ENCODE measurements around the gene IL37. TPM values are rescaled to one million over a fixed set of nuclear protein-coding genes. Genes with fewer than 3 reads are reported as not detected.
A peak's percentile ranks its signal among the peaks of the same experiment; 100 is the strongest.

The IL37 gene
- total and polyA plus RNA-seq, 2 experiments from 2014 or later: not detected

GRCh38 chr2:112920923-112921532 is 10.1 kb downstream of the IL37 start:
- Histone ChIP-seq H3K9me2 (ENCODE audit: insufficient read depth) (no peaks in the 10 kb centered on the region), H4K20me1 (ENCODE audit: insufficient read depth) (no peaks in the 10 kb centered on the region), H3K4me3 (no peak overlapping the region), H2AFZ (no peak overlapping the region), H3K9me3 (ENCODE audit: low read depth) (no peaks in the 10 kb centered on the region), H3K4me1 (ENCODE audit: insufficient read depth) (no peaks in the 10 kb centered on the region), H3F3A (ENCODE audit: insufficient read depth) (no peaks in the 10 kb centered on the region), H3K27ac (no peak overlapping the region), H3K4me2 (ENCODE audit: unreplicated experiment) (no peak overlapping the region), H3K79me2 (ENCODE audit: insufficient read depth) (no peaks in the 10 kb centered on the region), H3K27me3 (replicated peaks; ENCODE audit: insufficient read depth) (peaks cover 24% of the 10 kb centered on the region), H3K9ac (no peak overlapping the region), H3K36me3 (ENCODE audit: low read depth) (no peaks in the 10 kb centered on the region)
- peak; percentile 62 for DNase-seq
- in situ Hi-C loops (cut with MboI): no loop called here
- WGBS, 2 experiments (ENCODE audit: low coverage in 1 of 2, low lambda C conversion rate in 2 of 2, missing lambda C conversion rate in 2 of 2): 22 to 25% methylated on average over 4 of the region's 4 CpGs
- TF ChIP-seq EZH2phosphoT487 (IDR thresholded peaks at IDR 0.05; ENCODE audit: insufficient read depth, low read depth): no peak
- no peak for TF ChIP-seq EZH2 (IDR thresholded peaks at IDR 0.05; ENCODE audit: insufficient read depth, poor library complexity, severe bottlenecking)

GRCh38 chr2:112921982-112922381 is 11.0 kb downstream of the IL37 start:
- Histone ChIP-seq H3K4me2 (ENCODE audit: unreplicated experiment) (no peak overlapping the region), H3K9me2 (ENCODE audit: insufficient read depth) (no peaks in the 10 kb centered on the region), H2AFZ (no peak overlapping the region), H3K27me3 (replicated peaks; ENCODE audit: insufficient read depth) (peaks cover 24% of the 10 kb centered on the region), H3K9ac (no peak overlapping the region), H3K9me3 (ENCODE audit: low read depth) (no peaks in the 10 kb centered on the region), H3K27ac (no peak overlapping the region), H3F3A (ENCODE audit: insufficient read depth) (no peaks in the 10 kb centered on the region), H3K36me3 (ENCODE audit: low read depth) (no peaks in the 10 kb centered on the region), H4K20me1 (ENCODE audit: insufficient read depth) (no peaks in the 10 kb centered on the region), H3K79me2 (ENCODE audit: insufficient read depth) (no peaks in the 10 kb centered on the region), H3K4me1 (ENCODE audit: insufficient read depth) (no peaks in the 10 kb centered on the region), H3K4me3 (no peak overlapping the region)
- no peak for DNase-seq
- TF ChIP-seq EZH2 (IDR thresholded peaks at IDR 0.05; ENCODE audit: insufficient read depth, poor library complexity, severe bottlenecking): no peak
- no peak for TF ChIP-seq EZH2phosphoT487 (IDR thresholded peaks at IDR 0.05; ENCODE audit: insufficient read depth, low read depth)
- in situ Hi-C loops (cut with MboI): no loop called here
- 85 to 94% methylated on average over 1 of the region's 1 CpG for WGBS, 2 experiments (ENCODE audit: low coverage in 1 of 2, low lambda C conversion rate in 2 of 2, missing lambda C conversion rate in 2 of 2)

GRCh38 chr2:112923237-112923966 is 12.4 kb downstream of the IL37 start:
- peak; percentile 21 for DNase-seq
- H2AFZ ChIP-seq: no peak overlapping the region
- H3K9ac ChIP-seq: no peak overlapping the region
- H3K4me1 ChIP-seq (ENCODE audit: insufficient read depth): no peaks in the 10 kb centered on the region
- WGBS, 2 experiments (ENCODE audit: low coverage in 1 of 2, low lambda C conversion rate in 2 of 2, missing lambda C conversion rate in 2 of 2): 35 to 36% methylated on average over 3 of the region's 3 CpGs
- no peaks in the 10 kb centered on the region for H3K79me2 ChIP-seq (ENCODE audit: insufficient read depth)
- H3K27ac ChIP-seq: no peak overlapping the region
- no peak for TF ChIP-seq EZH2phosphoT487 (IDR thresholded peaks at IDR 0.05; ENCODE audit: insufficient read depth, low read depth)
- TF ChIP-seq EZH2 (IDR thresholded peaks at IDR 0.05; ENCODE audit: insufficient read depth, poor library complexity, severe bottlenecking): no peak
- no peak overlapping the region for H3K4me3 ChIP-seq
- no peaks in the 10 kb centered on the region for H3K36me3 ChIP-seq (ENCODE audit: low read depth)
- in situ Hi-C loops (cut with MboI): no loop called here
- no peaks in the 10 kb centered on the region for H3K9me2 ChIP-seq (ENCODE audit: insufficient read depth)
- no peaks in the 10 kb centered on the region for H3F3A ChIP-seq (ENCODE audit: insufficient read depth)
- H3K27me3 ChIP-seq (replicated peaks; ENCODE audit: insufficient read depth): peaks cover 24% of the 10 kb centered on the region
- no peaks in the 10 kb centered on the region for H4K20me1 ChIP-seq (ENCODE audit: insufficient read depth)
- H3K4me2 ChIP-seq (ENCODE audit: unreplicated experiment): no peak overlapping the region
- no peaks in the 10 kb centered on the region for H3K9me3 ChIP-seq (ENCODE audit: low read depth)

- Histone ChIP-seq H3K4me1 (ENCODE audit: insufficient read depth) (no peaks in the 10 kb centered on the region), H3K4me3 (no peak overlapping the region), H3K27me3 (replicated peaks; ENCODE audit: insufficient read depth) (peaks cover 29% of the 10 kb centered on the region), H3K79me2 (ENCODE audit: insufficient read depth) (no peaks in the 10 kb centered on the region), H2AFZ (no peak overlapping the region), H3K36me3 (ENCODE audit: low read depth) (no peaks in the 10 kb centered on the region), H3K9me3 (ENCODE audit: low read depth) (no peaks in the 10 kb centered on the region), H3K9ac (no peak overlapping the region), H3K4me2 (ENCODE audit: unreplicated experiment) (no peak overlapping the region), H3F3A (ENCODE audit: insufficient read depth) (no peaks in the 10 kb centered on the region), H4K20me1 (ENCODE audit: insufficient read depth) (no peaks in the 10 kb centered on the region), H3K9me2 (ENCODE audit: insufficient read depth) (no peaks in the 10 kb centered on the region), H3K27ac (no peak overlapping the region)
- TF ChIP-seq EZH2phosphoT487 (IDR thresholded peaks at IDR 0.05; ENCODE audit: insufficient read depth, low read depth): no peak
- no peak for TF ChIP-seq EZH2 (IDR thresholded peaks at IDR 0.05; ENCODE audit: insufficient read depth, poor library complexity, severe bottlenecking)
- DNase-seq: no peak
- in situ Hi-C loops (cut with MboI): no loop called here
- WGBS, 2 experiments (ENCODE audit: low coverage in 1 of 2, low lambda C conversion rate in 2 of 2, missing lambda C conversion rate in 2 of 2): 56 to 64% methylated on average over 5 of the region's 5 CpGs
Observed at GRCh38 chr2:112923967-112924338, 13.0 kb downstream of the IL37 start.

All from GM23248 (cell line).